Astrocyte of the cerebellum (primary cell): ENCODE results near the gene UBQLN4.
"Not testable (repeated sequence)": the region's sequence is repeated elsewhere in the genome, so short reads cannot be mapped to it uniquely, and the experiment has no call there.

Source experiments
- DNase-seq: peaks from one replicate; pipeline ENCODE4 v3.0.0-alpha.2; 2011; ENCODE audit warnings: low read depth
- H3K4me3 ChIP-seq: 2 replicates; pipeline ENCODE4 v1.5.1; 2011; ENCODE audit warnings: mild to moderate bottlenecking, low read depth, low read length, moderate library complexity
- CTCF ChIP-seq: IDR thresholded peaks from 2 replicates; pipeline ENCODE4 v1.5.1; 2012; ENCODE audit warnings: low read length, low read depth, moderate library complexity, mild to moderate bottlenecking; ENCODE audit errors: missing control alignments
- in situ Hi-C: cut with HindIII; loops from 2 replicates; pipeline ENCODE4 v1.10.0; 2017; ENCODE audit warnings: low sequenced_read_pairs

The UBQLN4 gene

GRCh38 chr1:156052862-156053767 lies 483 bp downstream of the UBQLN4 start:
- peak; percentile 31 for DNase-seq
- peak; percentile 29 for TF ChIP-seq CTCF
- H3K4me3 ChIP-seq: peak overlapping the region; percentile 98
- in situ Hi-C loops: no loop called here

GRCh38 chr1:156051011-156051725 lies 2.4 kb downstream of the UBQLN4 start:
- no peak for TF ChIP-seq CTCF
- in situ Hi-C loops: no loop called here
- H3K4me3 ChIP-seq: no peak overlapping the region
- DNase-seq: no peak

- TF ChIP-seq CTCF: no peak
- in situ Hi-C loops: no loop called here
Measured at GRCh38 chr1:156050376-156050775, 3.2 kb downstream of the UBQLN4 start.

GRCh38 chr1:156048663-156049258 lies 4.8 kb downstream of the UBQLN4 start:
- no peak overlapping the region for H3K4me3 ChIP-seq
- no peak for DNase-seq
- in situ Hi-C loops: no loop called here
- TF ChIP-seq CTCF: no peak

More at GRCh38 chr1:156050376-156050775, 3.2 kb downstream of the UBQLN4 start:
- no peak for DNase-seq
- no peak overlapping the region for H3K4me3 ChIP-seq

- in situ Hi-C loops: no loop called here
- H3K4me3 ChIP-seq: no peak overlapping the region
- no peak for TF ChIP-seq CTCF
- no peak for DNase-seq
Measured at GRCh38 chr1:156045076-156045475, 8.5 kb downstream of the UBQLN4 start.

- no peak for DNase-seq
- in situ Hi-C loops: no loop called here
- TF ChIP-seq CTCF: no peak
- H3K4me3 ChIP-seq: no peak overlapping the region
Measured at GRCh38 chr1:156042828-156043227, 10.8 kb downstream of the UBQLN4 start.

GRCh38 chr1:156034991-156035390 lies 18.6 kb downstream of the UBQLN4 start:
- DNase-seq, H3K4me3 ChIP-seq, in situ Hi-C loops: not testable (repeated sequence)
